K562 (cell line): ENCODE measurements around the gene KIAA1614. TPM values are rescaled to one million over a fixed set of nuclear protein-coding genes. Genes with fewer than 3 reads are reported as not detected.

Source experiments
- CLOCK ChIP-seq: fragments of 250-450 bp; sonication (Bioruptor Pico); IDR thresholded peaks from 2 replicates; pipeline ENCODE4 v1.4.0; 2020; ENCODE audit warnings: mild to moderate bottlenecking, moderate library complexity, borderline replicate concordance
- MAZ ChIP-seq, 2 experiments: fragments of 450-650 bp in 1 of 2; sonication (generic) in 1 of 2; formaldehyde crosslinking; IDR thresholded peaks in 1 of 2; conservative IDR thresholded peaks in 1 of 2; 2 replicates each; pipeline versions ENCODE4 v1.4.0 to v1.5.0; 2020; ENCODE audit warnings: mild to moderate bottlenecking in 1 of 2, missing genetic modification reagents in 1 of 2
- NFYB ChIP-seq: IDR thresholded peaks from 2 replicates; pipeline ENCODE4 v1.6.1; 2011; ENCODE audit warnings: mild to moderate bottlenecking, moderate library complexity; ENCODE audit not compliant: insufficient read length; ENCODE audit errors: extremely low read depth
- U2AF2 ChIP-seq: fragments of 200-400 bp; formaldehyde crosslinking; optimal IDR thresholded peaks from 2 replicates; pipeline ENCODE3; 2017; ENCODE audit warnings: low read depth, mild to moderate bottlenecking, low read length
- ZNF668 ChIP-seq: fragments of 250-450 bp; sonication (Bioruptor Pico); IDR thresholded peaks from 2 replicates; pipeline ENCODE4 v1.8.0; 2022; ENCODE audit warnings: mild to moderate bottlenecking, inconsistent platforms
- polyA plus RNA-seq, 8 experiments: library from polyadenylated mRNA; depleted of rRNA in 4 of 8; stranded (reverse) in 5 of 8; unstranded in 3 of 8; fragments of >200 nt; fragmentation: Nextera tagmentation in 2 of 8; fragmentation: Illumina TruSeq in 1 of 8; extraction: Ambion mirVana in 2 of 8; extraction: Trizol in 1 of 8; gene quantifications; 2 replicates each; pipeline versions ENCODE4 v1.2.1 to v1.2.3, GENCODE V29; 2011 to 2014; ENCODE audit warnings: inconsistent platforms in 1 of 8, missing spikeins in 1 of 8
- total RNA-seq, 7 experiments: library from RNA; depleted of rRNA in 6 of 7; stranded (reverse); fragments of >200 nt in 6 of 7; fragmentation: Illumina TruSeq in 2 of 7; extraction: Trizol in 2 of 7; gene quantifications; 2 replicates each; pipeline versions ENCODE4 v1.2.1 to v1.2.3, GENCODE V29; 2011 to 2021; ENCODE audit warnings: low replicate concordance in 1 of 7
- TF ChIP-seq, protein P1 (sequence below), 2 experiments: IDR thresholded peaks in 1 of 2; conservative IDR thresholded peaks in 1 of 2; 2 replicates each; pipeline ENCODE4 v1.6.1; 2016; ENCODE audit warnings: low read depth in 2 of 2, mild to moderate bottlenecking in 1 of 2, missing compliant biosample characterization in 1 of 2, missing genetic modification characterization in 1 of 2, moderate library complexity in 1 of 2
- TF ChIP-seq, protein P2 (sequence below): IDR thresholded peaks from 2 replicates; pipeline ENCODE4 v1.6.1; 2016; ENCODE audit warnings: missing genetic modification characterization, missing compliant biosample characterization

The KIAA1614 gene
- total and polyA plus RNA-seq, 9 of the 15 experiments (the other 6 are each of a cell fraction or from before 2014, with no cell fraction given): 0.01 to 1.1 (median 0.15) TPM; not detected in 1

- TF ChIP-seq CLOCK (CRISPR knock-in tag) (no peak), NFYB (no peak), ZNF668 (CRISPR knock-in tag) (no peak), U2AF2 (no peak), MAZ (CRISPR knock-in tag; conservative IDR thresholded peaks at IDR 0.05 in 1 of 2, IDR thresholded peaks at IDR 0.05 in 1 of 2) (no peak)
- TF ChIP-seq, protein P1, sequence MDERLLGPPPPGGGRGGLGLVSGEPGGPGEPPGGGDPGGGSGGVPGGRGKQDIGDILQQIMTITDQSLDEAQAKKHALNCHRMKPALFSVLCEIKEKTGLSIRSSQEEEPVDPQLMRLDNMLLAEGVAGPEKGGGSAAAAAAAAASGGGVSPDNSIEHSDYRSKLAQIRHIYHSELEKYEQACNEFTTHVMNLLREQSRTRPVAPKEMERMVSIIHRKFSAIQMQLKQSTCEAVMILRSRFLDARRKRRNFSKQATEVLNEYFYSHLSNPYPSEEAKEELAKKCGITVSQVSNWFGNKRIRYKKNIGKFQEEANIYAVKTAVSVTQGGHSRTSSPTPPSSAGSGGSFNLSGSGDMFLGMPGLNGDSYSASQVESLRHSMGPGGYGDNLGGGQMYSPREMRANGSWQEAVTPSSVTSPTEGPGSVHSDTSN (CRISPR knock-in tag; IDR thresholded peaks at IDR 0.05; ENCODE audit: low read depth): no peak
- TF ChIP-seq, protein P1 (tag; conservative IDR thresholded peaks at IDR 0.05; ENCODE audit: low read depth): 0 out of 2 replicates have a peak, but pooled peaks have one; percentile 54
- TF ChIP-seq, protein P2, sequence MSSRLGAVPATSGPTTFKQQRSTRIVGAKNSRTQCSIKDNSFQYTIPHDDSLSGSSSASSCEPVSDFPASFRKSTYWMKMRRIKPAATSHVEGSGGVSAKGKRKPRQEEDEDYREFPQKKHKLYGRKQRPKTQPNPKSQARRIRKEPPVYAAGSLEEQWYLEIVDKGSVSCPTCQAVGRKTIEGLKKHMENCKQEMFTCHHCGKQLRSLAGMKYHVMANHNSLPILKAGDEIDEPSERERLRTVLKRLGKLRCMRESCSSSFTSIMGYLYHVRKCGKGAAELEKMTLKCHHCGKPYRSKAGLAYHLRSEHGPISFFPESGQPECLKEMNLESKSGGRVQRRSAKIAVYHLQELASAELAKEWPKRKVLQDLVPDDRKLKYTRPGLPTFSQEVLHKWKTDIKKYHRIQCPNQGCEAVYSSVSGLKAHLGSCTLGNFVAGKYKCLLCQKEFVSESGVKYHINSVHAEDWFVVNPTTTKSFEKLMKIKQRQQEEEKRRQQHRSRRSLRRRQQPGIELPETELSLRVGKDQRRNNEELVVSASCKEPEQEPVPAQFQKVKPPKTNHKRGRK: no peak
Observed at GRCh38 chr1:180970333-180971079, 57.8 kb downstream of the KIAA1614 start (continued).
